Right hindlimb (tissue), 1 donor: ENCODE results near the gene IFT20.

Experiments
- DNase-seq: peaks from one replicate; pipeline ENCODE4 v3.0.0-alpha.2; 2018

Gene IFT20, protein sequence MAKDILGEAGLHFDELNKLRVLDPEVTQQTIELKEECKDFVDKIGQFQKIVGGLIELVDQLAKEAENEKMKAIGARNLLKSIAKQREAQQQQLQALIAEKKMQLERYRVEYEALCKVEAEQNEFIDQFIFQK

DNA sequence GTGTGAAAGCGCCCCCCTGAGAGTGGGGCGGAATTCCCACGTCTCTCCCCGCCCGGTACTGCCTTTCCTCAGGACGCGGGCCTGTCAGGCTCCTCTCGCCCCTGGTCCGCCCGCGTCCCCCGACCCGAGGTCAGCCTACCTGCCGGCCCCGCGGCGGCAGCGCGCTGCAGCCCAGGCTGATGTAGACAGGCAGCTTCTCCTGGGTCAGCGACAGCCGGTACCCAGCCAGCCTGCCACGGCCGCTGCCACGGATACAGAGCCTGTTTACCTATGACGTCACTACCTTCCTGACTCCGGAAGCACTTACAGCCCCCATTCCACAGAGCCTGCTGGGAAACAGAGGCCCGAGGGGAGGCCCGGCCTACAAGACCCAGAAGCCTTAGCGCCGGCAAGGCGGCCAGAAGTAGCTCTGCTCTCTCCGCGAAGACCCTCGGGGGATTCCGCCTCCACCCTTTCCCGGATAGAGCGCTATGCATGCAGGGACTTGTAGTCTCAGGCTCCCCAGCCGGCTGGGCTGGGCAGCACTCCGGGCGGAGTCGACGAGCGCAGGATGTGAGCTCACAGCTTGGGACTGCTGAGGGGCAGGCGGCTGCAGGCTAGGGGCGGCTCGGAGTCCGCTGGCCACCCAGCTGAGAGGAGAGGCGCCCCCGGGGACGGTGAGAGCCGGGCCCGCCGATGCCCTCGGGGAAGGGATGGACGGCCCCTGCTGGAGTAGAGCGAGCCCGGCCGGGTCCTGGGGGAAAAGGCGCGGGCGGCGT is at the start of gene IFT20, which contains the start of gene TNFAIP1:
Gene IFT20, minus strand, starts transcription at position 272 of the 758 bp plus-strand sequence. CDS start 3,487 bp downstream, outside the sequence.
Gene TNFAIP1, plus strand, starts transcription at position 561 of the 758 bp plus-strand sequence. CDS start 3,761 bp downstream, outside the sequence.
- peak; percentile 100 for DNase-seq

DNA sequence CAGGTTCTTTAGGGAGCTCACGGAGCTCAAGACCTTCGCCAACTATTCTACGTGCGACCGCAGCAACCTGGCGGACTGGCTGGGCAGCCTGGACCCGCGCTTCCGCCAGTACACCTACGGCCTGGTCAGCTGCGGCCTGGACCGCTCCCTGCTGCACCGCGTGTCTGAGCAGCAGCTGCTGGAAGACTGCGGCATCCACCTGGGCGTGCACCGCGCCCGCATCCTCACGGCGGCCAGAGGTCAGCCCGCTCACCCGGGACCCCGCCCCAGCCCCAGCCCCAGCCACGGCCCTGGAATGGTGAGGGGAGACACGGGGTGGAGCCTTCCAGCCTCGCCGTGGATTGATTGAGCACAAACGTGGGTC is 49.7 kb upstream of the IFT20 start:
- DNase-seq = no peak

DNA sequence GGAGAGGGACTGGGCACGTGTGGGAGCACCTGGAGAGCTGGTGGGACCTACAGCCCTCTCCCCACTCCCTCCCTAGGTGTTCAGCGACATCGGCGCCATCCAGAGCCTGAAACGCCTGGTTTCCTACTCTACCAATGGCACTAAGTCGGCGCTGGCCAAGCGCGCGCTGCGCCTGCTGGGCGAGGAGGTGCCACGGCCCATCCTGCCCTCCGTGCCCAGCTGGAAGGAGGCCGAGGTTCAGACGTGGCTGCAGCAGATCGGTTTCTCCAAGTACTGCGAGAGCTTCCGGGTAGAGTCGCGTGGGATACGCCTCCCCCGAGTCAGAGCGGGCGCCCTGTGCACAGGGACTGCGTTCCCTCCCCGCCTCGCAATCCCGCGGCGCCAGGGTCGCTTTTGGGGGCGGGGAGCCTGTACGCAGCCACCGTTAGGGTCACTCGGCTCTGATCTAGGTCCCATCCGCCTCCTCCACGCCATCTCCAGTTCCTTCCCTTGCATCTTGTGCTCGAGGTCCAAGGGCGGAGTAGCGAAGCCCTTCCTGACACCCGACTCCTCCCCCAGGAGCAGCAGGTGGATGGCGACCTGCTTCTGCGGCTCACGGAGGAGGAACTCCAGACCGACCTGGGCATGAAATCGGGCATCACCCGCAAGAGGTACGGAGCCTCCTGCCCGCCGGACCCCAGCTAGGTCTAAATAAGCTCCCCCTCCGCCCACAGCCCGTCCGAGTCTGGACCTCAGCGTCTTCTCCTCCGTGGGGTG is 49.2 kb upstream of the IFT20 start:
- peak; percentile 47 for DNase-seq

DNA sequence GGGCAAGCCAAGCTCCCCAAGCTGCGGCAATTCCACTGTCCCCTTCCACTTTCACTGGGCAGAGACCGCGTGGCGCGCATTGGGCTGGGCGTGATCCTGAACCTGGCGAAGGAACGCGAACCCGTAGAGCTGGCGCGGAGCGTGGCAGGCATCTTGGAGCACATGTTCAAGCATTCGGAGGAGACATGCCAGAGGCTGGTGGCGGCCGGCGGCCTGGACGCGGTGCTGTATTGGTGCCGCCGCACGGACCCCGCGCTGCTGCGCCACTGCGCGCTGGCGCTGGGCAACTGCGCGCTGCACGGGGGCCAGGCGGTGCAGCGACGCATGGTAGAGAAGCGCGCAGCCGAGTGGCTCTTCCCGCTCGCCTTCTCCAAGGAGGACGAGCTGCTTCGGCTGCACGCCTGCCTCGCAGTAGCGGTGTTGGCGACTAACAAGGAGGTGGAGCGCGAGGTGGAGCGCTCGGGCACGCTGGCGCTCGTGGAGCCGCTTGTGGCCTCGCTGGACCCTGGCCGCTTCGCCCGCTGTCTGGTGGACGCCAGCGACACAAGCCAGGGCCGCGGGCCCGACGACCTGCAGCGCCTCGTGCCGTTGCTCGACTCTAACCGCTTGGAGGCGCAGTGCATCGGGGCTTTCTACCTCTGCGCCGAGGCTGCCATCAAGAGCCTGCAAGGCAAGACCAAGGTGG is 46.0 kb upstream of the IFT20 start:
- no peak for DNase-seq

DNA sequence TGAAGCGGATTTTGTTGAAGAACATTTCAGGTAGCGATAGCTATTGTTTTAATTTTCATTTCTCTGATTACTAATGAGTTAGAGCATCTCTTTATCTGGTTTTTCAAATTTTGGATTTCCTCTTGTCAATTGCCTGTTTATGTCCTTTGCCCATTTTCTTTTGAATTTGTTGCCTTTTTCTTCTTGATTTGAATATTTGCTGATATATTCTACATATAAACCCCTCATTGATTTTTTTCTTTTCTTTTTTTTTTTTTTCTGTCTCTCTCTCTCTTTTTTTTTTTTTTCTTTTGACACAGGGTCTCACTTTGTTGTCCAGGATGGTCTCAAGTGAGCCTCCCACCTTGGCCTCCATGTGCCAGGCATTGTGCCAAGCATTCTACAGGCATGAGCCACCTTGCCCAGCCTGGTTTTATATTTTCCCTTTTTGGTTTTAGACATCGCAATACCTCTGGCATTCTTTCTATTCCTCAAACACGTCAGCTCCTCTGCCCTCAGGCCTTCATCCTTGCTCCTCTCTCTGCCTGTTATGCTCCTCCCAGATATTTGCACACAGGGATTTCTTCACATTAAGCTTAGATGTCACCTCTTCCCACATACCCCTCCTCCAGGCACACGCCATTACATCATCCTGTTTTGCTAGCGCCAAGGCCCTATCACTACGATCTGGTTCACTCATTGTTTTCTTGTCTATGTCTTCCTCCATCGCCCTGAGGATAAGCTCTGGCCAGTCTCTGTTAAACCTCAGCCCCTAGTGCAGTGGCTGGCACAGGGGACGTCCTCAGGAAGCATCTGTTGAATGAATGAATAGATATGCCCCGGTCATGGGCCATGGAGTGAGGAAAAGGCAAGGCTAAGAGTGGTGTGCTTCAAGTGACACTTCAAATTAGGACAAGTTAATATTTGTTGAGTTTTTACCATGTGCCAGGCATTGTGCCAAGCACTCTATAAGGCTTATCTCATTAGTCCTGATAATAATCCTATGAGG is 44.8 kb upstream of the IFT20 start:
- DNase-seq = no peak

DNA sequence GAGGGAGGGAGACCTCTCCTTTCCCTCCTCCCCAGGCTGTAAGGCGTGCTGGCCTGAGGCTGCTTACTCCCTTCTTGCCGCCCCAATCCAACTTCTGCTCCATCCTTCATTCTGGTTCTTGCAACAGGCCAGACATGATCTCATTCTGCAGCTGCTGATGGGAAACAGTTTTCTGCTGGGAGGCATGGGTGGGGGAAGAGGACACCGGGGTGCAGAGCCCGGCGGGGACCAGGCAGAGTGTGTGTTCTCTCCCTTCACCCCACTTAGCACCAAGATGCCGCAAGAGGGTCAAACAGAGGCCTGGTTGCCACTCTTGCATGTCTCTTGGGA is 37.6 kb upstream of the IFT20 start:
- no peak for DNase-seq

DNA sequence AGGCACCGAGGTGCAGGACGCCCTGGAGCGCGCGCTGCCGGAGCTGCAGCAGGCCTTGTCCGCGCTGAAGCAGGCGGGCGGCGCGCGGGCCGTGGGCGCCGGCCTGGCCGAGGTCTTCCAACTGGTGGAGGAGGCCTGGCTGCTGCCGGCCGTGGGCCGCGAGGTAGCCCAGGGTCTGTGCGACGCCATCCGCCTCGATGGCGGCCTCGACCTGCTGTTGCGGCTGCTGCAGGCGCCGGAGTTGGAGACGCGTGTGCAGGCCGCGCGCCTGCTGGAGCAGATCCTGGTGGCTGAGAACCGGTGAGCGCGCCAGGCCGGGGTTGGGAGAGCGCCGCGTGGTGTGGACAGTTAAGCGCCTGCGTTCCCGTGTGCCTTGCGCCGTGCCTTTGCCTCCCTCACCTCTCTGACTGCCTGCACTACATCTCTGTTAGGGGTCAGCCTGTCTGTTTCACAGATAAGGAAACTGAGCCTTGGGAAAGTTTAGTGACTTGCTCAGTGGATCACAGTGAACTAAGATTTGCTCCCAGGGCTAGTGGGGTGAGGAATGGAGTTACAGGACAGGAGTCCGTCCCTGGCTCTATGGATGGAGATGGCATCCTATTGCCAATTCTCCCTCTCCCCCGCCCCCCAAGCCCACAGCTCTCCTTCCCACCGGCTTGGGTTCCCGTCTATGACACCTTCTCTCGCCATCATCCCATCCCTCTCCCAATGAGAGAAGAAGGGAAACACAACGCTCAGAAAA is 37.1 kb upstream of the IFT20 start:
- DNase-seq = no peak

DNA sequence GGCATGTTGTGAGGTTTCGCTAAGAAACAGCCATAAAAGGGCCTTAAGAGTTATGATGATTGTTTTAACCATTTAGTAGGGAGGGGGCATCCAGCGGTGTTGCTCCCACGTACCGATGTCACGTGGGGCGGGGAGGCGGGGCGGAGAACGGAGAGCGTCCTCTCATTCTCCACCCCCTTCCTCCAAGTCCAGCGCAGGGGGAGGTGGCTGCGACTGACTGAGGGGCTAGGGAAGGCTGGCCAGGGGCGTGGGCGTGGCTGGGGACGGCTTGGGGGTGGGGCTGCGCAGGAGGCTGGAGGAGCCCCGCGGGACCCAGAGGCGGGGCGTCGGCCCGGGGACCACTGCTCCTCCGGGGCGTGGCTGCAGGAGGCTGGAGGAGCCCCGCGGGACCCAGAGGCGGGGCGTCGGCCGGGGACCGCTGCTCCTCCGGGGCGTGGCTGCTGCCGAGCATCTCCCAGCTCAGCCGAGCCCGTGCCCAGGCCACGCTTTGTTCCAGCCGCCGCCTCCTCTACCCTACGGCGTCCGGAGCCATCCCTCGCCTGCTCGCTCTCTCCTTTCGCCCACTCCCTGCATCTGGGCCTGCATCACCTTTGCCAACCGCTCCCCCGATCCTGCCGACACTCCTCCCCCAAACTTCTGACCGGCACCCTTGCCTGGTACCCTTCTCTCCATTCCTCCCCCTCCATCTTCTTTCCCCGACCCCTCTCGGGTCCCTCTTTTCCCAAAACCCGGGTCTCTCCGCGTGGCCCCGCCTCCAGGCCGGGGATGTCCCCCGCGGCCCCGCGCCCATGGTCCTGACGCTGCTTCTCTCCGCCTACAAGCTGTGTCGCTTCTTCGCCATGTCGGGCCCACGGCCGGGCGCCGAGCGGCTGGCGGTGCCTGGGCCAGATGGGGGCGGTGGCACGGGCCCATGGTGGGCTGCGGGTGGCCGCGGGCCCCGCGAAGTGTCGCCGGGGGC is 36.3 kb upstream of the IFT20 start, which contains the start of gene SARM1:
Gene SARM1, plus strand, starts transcription at position 450 of the 958 bp plus-strand sequence. Its CDS starts 339 bp downstream, at position 789.
- peak; percentile 91 for DNase-seq

DNA sequence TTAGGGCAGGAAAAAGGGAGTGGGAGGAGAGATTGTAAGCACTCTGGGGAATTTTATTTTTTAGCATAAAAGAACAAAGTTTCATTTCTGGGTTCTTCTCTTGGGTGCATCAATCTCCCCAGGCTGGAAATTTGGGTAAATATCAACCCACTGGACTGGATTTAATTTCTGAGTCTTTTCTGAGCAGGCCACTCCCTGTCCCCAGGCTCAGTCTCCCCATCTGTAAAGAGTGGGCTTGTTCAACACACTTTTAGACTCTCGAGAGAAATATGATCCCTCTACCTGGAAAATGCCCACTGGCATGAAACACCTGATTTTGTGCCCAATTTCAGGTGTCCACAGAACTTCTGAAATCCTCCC is 35.5 kb upstream of the IFT20 start:
- no peak for DNase-seq

DNA sequence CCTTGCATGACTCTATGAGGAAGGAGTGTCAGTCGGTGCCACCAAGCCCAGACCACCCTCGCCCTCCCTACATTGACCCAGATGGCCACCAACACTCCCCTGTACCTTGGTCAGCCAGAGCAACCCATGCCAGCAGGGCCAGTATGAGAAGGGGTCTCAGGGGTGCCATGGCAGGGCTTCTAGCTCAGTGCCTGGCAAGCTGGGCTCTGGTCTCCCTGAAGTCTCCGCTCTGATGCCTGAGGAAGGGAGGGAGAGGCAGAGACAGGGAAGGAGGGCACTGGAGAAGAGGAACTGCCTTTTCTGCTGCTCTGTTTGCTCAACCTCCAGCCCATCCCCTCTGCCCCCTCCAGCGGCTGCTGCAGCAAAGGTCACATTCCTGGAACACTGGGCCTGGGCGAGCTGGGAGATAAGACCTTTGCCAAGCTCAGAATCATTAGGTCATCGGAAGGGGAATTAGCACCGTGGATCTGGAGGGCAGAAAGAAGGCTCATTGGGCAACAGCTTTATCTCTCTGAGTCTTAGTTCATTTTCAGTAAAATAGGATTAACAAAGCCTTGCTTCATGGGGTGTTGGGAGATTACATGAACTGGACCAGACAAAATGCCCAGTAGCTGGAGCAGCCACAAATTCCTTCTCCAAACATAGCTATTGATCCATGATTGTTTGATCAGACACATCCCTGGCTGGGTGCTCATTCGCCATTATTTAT is 34.9 kb upstream of the IFT20 start, which contains the start of gene VTN:
Gene VTN, minus strand, starts transcription at position 273 of the 709 bp plus-strand sequence. Its CDS starts 104 bp downstream, at position 169.
- no peak for DNase-seq

DNA sequence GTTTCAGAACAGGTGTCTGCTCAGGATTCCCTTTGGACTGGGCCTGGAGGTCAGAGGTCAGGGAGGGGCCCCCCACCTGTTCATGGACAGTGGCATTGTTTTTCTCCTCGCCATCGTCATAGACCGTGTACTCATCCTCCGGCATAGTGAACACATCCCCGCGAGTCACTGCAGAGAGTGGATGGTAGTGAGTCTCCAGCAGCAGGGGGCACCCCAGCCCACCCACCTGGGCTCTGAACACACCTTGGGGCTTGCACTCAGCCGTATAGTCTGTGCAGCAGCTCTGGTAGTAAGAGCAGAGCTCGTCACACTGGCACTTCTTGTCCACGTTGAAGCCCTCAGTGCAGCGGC is 34.4 kb upstream of the IFT20 start:
- no peak for DNase-seq

DNA sequence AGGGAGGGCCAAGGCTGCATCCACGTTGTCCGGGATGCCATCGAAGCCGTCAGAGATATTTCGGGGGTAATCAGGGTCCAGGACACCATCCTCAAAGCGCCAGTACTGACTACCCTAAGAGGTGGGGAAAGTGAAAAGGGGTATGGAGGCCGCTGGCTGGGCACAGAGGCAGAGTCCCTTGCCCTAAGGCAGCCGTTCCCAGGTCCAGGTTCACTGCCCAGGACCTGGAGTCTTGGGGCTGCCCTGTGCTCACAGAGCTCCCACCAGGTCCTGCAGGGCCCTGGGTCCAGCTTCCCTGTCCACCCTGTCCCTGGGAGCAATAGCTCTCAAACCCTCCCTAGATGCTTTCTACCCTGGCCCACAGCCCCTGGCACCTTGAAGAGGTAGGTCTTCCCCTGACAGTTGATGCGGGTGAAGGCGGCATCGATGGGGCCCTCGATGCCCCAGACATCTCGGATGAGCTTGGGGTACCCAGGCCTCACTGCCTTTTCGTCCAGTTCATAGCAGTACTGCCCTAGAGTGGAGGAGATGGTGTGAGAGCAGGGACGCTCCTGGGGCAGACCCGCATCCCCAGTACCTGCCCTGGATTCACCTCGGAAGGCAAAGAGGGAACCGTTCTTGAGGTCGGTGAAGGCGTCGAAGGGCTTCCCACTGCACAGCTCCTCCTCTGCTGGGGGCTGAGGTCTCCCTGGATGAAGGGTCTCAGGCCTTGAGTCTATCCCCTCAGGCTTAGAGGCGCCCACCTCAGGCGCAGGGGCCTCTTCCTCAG is 33.8 kb upstream of the IFT20 start:
- no peak for DNase-seq

DNA sequence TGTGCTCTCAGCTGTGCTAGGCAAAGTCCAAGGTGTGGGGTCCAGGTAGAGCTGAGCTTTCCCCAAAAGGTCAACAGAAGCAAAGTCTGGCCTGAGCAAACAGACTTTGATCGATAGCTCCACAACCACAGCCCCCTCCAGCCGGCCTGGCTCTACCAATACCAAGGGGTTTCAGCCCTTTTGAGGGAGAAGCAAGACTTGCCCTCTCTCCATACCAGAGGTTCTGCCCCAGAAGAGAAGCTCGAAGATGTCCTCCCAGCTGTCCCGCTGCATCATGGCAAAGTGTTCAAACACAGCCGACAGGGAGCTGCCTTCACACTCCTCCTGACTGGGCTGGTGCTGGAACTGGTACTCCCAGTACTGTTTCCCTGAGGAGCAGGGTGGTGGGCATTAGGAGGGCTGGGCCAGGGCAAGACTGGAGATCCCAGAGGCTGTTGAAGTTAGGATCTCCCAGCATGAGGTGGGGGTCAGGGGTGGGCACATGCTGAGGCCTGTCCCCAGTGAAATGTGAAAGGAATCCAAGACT is 33.1 kb upstream of the IFT20 start:
- DNase-seq = no peak

DNA sequence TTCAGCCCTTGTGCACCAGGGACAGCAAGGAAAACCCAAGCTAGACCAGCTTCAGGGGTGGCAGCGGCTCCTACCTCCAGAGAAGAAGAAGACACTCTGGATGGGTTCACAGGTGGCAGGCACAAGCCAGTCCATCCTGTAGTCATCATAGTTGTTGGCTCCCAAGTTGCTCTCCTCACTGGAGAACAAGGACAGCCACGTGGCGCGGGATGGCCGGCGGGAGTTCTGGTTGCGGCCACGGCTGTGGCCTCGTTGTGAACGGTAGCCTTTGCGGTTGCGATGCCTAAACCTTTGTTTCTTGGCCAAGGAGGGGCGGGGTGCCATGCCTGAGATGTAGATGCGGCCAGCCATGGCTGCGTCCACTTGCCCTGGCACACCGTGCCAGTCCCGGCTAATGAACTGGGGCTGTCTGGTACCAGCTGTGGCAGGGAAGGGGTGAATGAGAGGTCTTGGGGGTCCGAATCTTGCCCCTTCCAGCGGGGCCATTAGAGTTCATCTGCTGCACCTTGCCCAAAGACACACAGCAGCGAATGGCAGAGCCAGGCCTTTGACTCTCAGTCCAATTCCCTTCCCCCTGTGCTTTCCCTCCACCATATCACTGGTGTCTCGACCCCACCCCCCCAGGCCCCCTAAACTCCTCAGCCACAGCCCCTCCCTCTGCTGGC is 32.5 kb upstream of the IFT20 start:
- DNase-seq = no peak

DNA sequence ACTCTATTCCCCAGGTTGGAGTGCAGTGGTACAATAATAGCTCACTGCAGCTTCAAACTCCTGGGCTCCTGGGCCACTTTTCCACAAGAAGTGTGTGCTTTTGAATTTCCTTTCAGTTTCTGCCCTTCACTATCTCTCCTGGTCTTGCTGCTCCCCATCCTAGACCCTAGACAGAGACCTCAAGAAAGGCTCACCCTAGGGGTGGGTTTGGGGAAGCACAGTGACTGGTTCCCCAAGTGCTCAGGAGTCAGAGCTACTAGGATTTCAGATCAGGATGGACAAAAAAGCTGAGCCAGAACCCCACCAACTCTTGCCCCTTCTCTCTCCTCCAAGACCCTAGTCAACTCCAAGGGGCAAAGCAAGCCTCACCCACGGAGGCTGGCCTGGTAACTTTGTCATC is 31.3 kb upstream of the IFT20 start:
- peak; percentile 7 for DNase-seq

DNA sequence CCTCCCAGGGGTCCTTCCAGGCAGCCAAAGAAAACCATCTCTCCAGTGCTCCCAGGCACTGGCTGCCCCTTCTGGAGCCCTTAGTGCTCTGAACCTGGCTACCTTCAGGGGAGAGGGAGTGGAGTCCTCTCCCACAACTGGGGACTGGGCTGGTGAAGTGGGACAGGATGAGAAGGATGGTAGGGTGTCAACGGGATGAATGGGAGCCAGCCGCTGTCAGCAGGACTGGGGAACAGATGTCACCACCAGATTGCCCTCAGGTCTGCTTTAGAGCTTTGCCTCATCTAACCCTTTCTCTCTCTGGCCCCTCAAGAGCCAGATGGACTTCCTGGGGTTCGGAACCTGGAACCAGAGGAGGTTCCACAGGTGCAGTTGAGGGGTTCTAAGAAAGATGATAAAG is 30.2 kb upstream of the IFT20 start:
- peak; percentile 8 for DNase-seq

DNA sequence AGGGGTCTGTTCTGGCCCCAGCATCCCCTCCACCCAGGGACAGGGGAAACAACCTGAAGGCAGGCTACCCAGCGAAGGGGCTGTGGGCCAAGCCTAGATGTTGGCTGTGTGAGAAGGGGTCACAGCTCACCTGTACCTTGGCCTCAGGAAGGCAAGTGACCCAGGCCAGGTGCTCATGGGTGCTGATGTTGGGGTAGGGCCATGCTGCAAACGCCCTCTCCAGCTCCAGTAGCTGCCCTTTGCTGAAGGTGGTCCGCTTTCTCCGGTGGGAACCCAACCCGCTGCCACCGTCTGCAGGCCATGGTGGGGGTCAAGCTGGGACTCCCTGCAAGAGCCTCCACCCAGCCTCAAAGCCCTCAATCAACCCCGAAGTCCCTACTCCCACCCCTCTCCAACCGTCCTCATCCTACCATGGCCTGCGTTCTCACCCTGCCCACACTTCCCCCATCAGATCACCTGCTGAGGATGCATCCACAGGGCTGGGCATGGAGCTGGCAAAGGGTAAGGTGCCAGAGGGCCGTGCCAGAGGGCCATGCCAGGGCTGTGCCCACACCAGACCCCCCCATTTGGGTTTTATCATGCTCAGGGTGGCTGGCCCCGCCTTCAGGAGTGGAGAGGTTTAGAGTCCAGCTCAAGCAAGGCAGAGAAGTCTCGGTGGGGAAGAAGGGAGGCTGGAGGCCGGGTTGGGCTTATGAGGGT is 29.5 kb upstream of the IFT20 start, which contains the start of gene SEBOX:
Gene SEBOX, minus strand, starts transcription at position 535 of the 699 bp plus-strand sequence. Its CDS starts 48 bp downstream, at position 487.
- DNase-seq = no peak
